ENCODE measurements around the gene VASH1. TPM values are rescaled to one million over a fixed set of nuclear protein-coding genes. Genes with fewer than 3 reads are reported as not detected.

Gene VASH1
- total and polyA plus RNA-seq, 2 experiments from 2014 or later = 0.78 to 2.8 TPM

GRCh38 chr14:76754586-76754985 is 6.7 kb upstream of the VASH1 start (continued):
- no peak for TF ChIP-seq EZH2 (IDR thresholded peaks at IDR 0.05; ENCODE audit: low read depth, unreplicated experiment)
- TF ChIP-seq STAT1 (IDR thresholded peaks at IDR 0.05; ENCODE audit: unreplicated experiment) = no peak
- no peak for TF ChIP-seq ETS1 (IDR thresholded peaks at IDR 0.05)

GRCh38 chr14:76755610-76756370 is 5.5 kb upstream of the VASH1 start:
- H3K9me2 ChIP-seq (ENCODE audit: insufficient read depth) = no peaks in the 10 kb centered on the region
- Mint-ChIP-seq H3K4me3 (no peak overlapping the region), H3K27me3 (ENCODE audit: insufficient read depth, low read depth, poor library complexity) (peaks cover 15% of the 10 kb centered on the region), H3K9me3 (no peaks in the 10 kb centered on the region; the same call in 2 of the 3 replicates), H3K36me3 (ENCODE audit: low read depth) (no peaks in the 10 kb centered on the region), H3K27ac (no peak overlapping the region), H3K4me1 (peaks cover 3% of the 10 kb centered on the region; the same call in 2 of the 3 replicates)
- no peaks in the 10 kb centered on the region for H4K20me1 ChIP-seq (replicated peaks; ENCODE audit: insufficient read depth)
- no peak for ATAC-seq
- no peak overlapping the region for H3K4me3 ChIP-seq
- no peaks in the 10 kb centered on the region for H3K36me3 ChIP-seq (ENCODE audit: insufficient read depth)
- no peaks in the 10 kb centered on the region for H3F3A ChIP-seq (replicated peaks; ENCODE audit: low read depth)
- H3K4me1 ChIP-seq (ENCODE audit: insufficient read depth) = peaks cover 6% of the 10 kb centered on the region; the same call in 1 of the 2 replicates
- no peak overlapping the region for H3K4me2 ChIP-seq
- peaks cover 34% of the 10 kb centered on the region for H3K27me3 ChIP-seq (ENCODE audit: insufficient read depth)
- H3K27ac ChIP-seq (ENCODE audit: low read depth) = no peak overlapping the region
- H2AFZ ChIP-seq = no peak overlapping the region
- no peak for DNase-seq (ENCODE audit: low spot score)
- no peaks in the 10 kb centered on the region for H3K79me2 ChIP-seq (replicated peaks; ENCODE audit: insufficient read depth)
- TF ChIP-seq STAT1 (IDR thresholded peaks at IDR 0.05; ENCODE audit: unreplicated experiment) = no peak
- TF ChIP-seq ZNF331 (CRISPR knock-in tag; IDR thresholded peaks at IDR 0.05; ENCODE audit: low read depth) = no peak
- TF ChIP-seq REST (IDR thresholded peaks at IDR 0.05; ENCODE audit: unreplicated experiment) = no peak
- no peak for TF ChIP-seq POLR2AphosphoS5 (IDR thresholded peaks at IDR 0.05; ENCODE audit: low read depth)
- no peak for TF ChIP-seq EZH2phosphoT487 (IDR thresholded peaks at IDR 0.05; ENCODE audit: unreplicated experiment)
- no peak for TF ChIP-seq ZNF462 (CRISPR knock-in tag; IDR thresholded peaks at IDR 0.05)
- no peak for TF ChIP-seq NANOG (IDR thresholded peaks at IDR 0.05; ENCODE audit: borderline replicate concordance)
- no peak for TF ChIP-seq CTCF (conservative IDR thresholded peaks at IDR 0.05; ENCODE audit: low read depth in 2 of 2)
- no peak for TF ChIP-seq JUNB (IDR thresholded peaks at IDR 0.05; ENCODE audit: unreplicated experiment)
